Progenitor cell of endocrine pancreas (in vitro differentiated cells): ENCODE data around the gene DAPK1. TPM values are rescaled to one million over a fixed set of nuclear protein-coding genes. Genes with fewer than 3 reads are reported as not detected.

Source experiments
- DNase-seq: peaks from one replicate; pipeline ENCODE4 v3.0.0; 2021; ENCODE audit warnings: low spot score; ENCODE audit not compliant: unreplicated experiment
- H3K27ac Mint-ChIP-seq: 2 replicates; pipeline ENCODE4 v1.8.0; 2021; ENCODE audit warnings: mild to moderate bottlenecking, moderate library complexity, mixed read lengths
- H3K27me3 Mint-ChIP-seq: 2 replicates; pipeline ENCODE4 v1.8.0; 2021; ENCODE audit warnings: mixed read lengths
- H3K36me3 Mint-ChIP-seq: 2 replicates; pipeline ENCODE4 v1.8.0; 2022; ENCODE audit warnings: mixed read lengths; ENCODE audit not compliant: insufficient read depth
- H3K4me1 Mint-ChIP-seq: 2 replicates; pipeline ENCODE4 v1.8.0; 2021; ENCODE audit warnings: low read depth, mixed read lengths
- H3K4me3 Mint-ChIP-seq: 2 replicates; pipeline ENCODE4 v1.8.0; 2021; ENCODE audit warnings: low read depth, mild to moderate bottlenecking, moderate library complexity, mixed read lengths
- H3K9me3 Mint-ChIP-seq: 2 replicates; pipeline ENCODE4 v1.8.0; 2021; ENCODE audit warnings: low read depth, mixed read lengths
- CTCF ChIP-seq: fragments of 200-600 bp; sonication (generic); IDR thresholded peaks from one replicate; pipeline ENCODE4 v1.5.0; 2021; ENCODE audit warnings: antibody characterized with exemption, mild to moderate bottlenecking; ENCODE audit not compliant: unreplicated experiment
- total RNA-seq: library from RNA; stranded (reverse); gene quantifications from 2 replicates; pipeline ENCODE4 v1.2.1, GENCODE V29; 2021

The DAPK1 gene
- total RNA-seq, 1 donor from 2014 or later, result 202 TPM

GRCh38 chr9:87585123-87585855 lies 87.6 kb downstream of the DAPK1 start:
- no peak for DNase-seq
- no peak overlapping the region for H3K4me3 Mint-ChIP-seq
- TF ChIP-seq CTCF, result no peak
- peaks cover 5% of the 10 kb centered on the region for H3K36me3 Mint-ChIP-seq
- H3K27ac Mint-ChIP-seq, result peak overlapping the region; percentile 21
- peaks cover 57% of the 10 kb centered on the region for H3K4me1 Mint-ChIP-seq
- no peaks in the 10 kb centered on the region for H3K27me3 Mint-ChIP-seq
- no peaks in the 10 kb centered on the region for H3K9me3 Mint-ChIP-seq

- peaks cover 44% of the 10 kb centered on the region for H3K4me1 Mint-ChIP-seq
- no peak for TF ChIP-seq CTCF
- no peaks in the 10 kb centered on the region for H3K27me3 Mint-ChIP-seq
- peak overlapping the region; percentile 3 for H3K4me3 Mint-ChIP-seq
- H3K27ac Mint-ChIP-seq, result peak overlapping the region; percentile 92
- H3K9me3 Mint-ChIP-seq, result no peaks in the 10 kb centered on the region
- DNase-seq, result no peak
- H3K36me3 Mint-ChIP-seq, result peaks cover 5% of the 10 kb centered on the region
These were observed 89.2 kb downstream of the DAPK1 start for GRCh38 chr9:87586731-87587355.

GRCh38 chr9:87587356-87587745 lies 89.7 kb downstream of the DAPK1 start:
- H3K27me3 Mint-ChIP-seq, result no peaks in the 10 kb centered on the region
- H3K27ac Mint-ChIP-seq, result peak overlapping the region; percentile 92
- no peak for DNase-seq
- no peak for TF ChIP-seq CTCF
- H3K4me1 Mint-ChIP-seq, result peaks cover 45% of the 10 kb centered on the region
- no peaks in the 10 kb centered on the region for H3K9me3 Mint-ChIP-seq
- H3K4me3 Mint-ChIP-seq, result no peak overlapping the region
- peaks cover 5% of the 10 kb centered on the region for H3K36me3 Mint-ChIP-seq

- Mint-ChIP-seq H3K27ac (no peak overlapping the region), H3K4me1 (peaks cover 49% of the 10 kb centered on the region), H3K9me3 (no peaks in the 10 kb centered on the region), H3K4me3 (no peak overlapping the region), H3K36me3 (peaks cover 7% of the 10 kb centered on the region), H3K27me3 (no peaks in the 10 kb centered on the region)
- no peak for DNase-seq
- no peak for TF ChIP-seq CTCF
These were observed 90.2 kb downstream of the DAPK1 start for GRCh38 chr9:87587864-87588263.

GRCh38 chr9:87588339-87588738 lies 90.7 kb downstream of the DAPK1 start:
- no peak for DNase-seq
- Mint-ChIP-seq H3K4me3 (no peak overlapping the region), H3K27ac (no peak overlapping the region), H3K36me3 (peaks cover 7% of the 10 kb centered on the region), H3K9me3 (no peaks in the 10 kb centered on the region), H3K27me3 (no peaks in the 10 kb centered on the region), H3K4me1 (peaks cover 47% of the 10 kb centered on the region)
- no peak for TF ChIP-seq CTCF
